Subcutaneous adipose tissue (tissue), 4 donors: ENCODE results near the gene CYP46A1. TPM values are rescaled to one million over a fixed set of nuclear protein-coding genes. Genes with fewer than 3 reads are reported as not detected.

Source experiments
- total RNA-seq, 4 donors: library from RNA; depleted of rRNA; stranded (reverse); fragments of >200 nt; gene quantifications; one replicate each; pipeline ENCODE4 v1.1.0, GENCODE V29; 2016
- TF ChIP-seq, protein P1 (sequence below): fragments of 450-650 bp; IDR thresholded peaks from one replicate; pipeline ENCODE4 v1.5.1; 2016; ENCODE audit warnings: low read depth, mild to moderate bottlenecking, control low read depth, antibody characterized with exemption, moderate library complexity

CYP46A1 gene
- total RNA-seq, 4 donors from 2014 or later = 0.82 to 2.1 (median 1.1) TPM

DNA sequence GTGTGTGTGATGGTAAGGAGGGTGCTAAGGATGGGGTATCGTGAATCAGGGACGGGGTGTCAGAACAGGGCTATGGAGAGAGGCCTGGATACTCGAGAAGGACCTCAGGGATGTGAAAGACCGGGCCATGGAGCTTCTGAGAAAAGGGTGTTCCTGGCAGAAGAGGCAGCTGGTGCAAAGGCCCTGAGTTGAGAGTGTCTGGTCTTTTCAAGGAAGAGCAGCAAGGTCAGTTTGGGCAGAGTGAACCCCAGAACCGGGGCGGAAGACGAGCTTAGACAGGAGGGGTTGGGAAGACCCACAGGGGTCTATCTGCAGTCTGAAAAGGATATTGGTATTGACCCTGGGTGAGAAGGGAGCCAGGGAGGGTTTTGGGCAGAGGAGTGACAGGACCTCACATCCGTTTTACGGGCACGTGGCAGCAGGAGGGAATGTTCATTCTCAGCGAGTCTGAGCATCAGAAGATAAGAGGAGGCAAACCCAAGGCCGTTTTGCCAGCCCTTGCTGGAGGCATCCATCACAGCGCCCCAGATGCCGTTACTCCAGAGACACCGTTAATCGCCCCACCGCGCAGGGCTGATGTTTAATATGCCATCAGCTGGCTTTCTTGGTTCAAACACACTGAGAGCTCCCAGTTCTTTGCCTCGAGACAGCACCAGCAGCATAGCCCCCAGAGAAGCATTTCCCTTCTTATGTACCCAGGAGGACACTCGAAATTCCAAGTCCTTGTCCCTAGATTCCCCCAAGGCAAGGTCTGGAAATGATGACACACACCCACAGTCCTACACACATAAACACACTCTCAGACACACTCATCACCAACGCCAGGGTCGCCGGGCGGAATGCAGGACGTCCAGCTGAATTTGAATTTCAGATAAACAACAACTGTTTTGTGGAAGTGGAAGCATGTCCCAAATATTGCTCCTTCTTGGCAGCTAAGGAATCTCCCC is 67.7 kb downstream of the CYP46A1 start:
- TF ChIP-seq, protein P1, sequence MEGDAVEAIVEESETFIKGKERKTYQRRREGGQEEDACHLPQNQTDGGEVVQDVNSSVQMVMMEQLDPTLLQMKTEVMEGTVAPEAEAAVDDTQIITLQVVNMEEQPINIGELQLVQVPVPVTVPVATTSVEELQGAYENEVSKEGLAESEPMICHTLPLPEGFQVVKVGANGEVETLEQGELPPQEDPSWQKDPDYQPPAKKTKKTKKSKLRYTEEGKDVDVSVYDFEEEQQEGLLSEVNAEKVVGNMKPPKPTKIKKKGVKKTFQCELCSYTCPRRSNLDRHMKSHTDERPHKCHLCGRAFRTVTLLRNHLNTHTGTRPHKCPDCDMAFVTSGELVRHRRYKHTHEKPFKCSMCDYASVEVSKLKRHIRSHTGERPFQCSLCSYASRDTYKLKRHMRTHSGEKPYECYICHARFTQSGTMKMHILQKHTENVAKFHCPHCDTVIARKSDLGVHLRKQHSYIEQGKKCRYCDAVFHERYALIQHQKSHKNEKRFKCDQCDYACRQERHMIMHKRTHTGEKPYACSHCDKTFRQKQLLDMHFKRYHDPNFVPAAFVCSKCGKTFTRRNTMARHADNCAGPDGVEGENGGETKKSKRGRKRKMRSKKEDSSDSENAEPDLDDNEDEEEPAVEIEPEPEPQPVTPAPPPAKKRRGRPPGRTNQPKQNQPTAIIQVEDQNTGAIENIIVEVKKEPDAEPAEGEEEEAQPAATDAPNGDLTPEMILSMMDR = no peak

DNA sequence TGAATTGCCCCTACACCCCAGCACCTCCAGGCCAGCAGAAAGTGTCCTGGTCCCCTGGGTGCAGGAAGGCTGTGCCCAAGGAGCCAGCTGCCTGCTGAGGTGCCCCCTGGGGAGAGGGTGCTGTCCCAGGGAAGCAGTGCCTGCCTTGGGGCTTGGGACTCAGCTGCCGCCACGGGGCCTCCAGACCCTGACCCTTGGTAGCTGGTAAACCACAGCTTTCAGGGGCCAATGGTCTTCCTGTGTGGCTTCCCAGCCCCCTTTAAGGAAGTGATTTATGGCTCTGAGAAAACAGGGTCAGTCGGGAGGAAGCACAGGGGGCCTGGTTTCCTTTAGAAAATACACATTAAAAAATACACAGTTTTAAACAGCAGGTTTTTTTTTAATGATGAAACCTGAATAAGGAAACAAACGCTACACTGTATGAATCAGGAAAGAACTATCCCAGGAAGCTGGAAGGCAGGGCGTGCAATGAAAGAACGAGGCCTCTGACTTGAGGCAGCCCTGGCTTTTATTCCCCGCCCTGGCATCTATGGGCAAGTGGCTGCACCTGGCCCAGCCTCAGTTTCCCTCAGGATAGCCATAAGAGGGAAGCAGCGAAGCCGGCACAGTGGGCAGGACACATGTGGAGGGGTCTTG is 68.5 kb downstream of the CYP46A1 start:
- TF ChIP-seq, protein P1 = no peak

DNA sequence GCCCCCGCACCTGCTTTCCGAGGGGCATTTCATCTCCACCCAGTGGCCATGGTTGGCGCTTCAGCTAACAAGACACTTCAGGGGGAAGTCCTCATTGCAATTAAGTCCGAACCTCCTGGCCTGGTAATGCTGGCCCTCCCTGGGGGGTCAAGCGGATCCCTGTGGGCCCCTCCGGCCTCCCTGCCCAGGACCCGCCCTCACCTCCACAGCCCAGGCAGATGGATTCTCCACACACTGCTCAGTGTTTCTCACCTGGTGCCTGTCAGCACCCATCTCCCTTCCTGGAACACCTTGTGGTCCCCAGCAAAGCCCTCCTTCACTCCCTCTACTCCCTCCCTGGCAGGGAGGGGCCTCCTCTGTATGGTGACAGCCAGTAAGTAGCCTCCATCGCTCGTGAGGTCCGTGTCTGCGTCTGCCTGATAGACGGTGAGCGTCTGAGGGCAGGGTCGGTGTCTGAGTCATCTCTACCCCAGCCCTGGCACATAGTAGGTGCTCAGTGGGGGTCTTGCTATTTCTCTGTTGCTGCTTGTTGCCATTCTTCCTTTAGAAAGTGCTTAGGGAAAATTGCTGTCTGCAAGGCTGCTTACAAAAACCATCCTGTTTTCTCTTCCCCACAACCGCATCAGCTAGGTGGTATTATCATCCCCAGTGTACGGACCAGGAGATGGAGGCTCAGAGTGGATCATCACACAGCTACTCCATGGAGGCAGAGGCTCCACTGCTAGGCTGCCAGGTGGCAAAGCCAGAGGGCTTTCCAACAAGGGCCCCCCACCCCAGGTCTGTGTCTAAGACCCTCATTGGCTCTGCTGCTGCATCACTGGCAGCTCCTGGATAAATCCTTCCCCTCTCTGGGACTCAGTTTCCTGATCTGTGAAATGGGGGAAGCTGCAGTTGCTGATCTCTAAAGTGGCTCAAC is 69.4 kb downstream of the CYP46A1 start:
- TF ChIP-seq, protein P1 = no peak

DNA sequence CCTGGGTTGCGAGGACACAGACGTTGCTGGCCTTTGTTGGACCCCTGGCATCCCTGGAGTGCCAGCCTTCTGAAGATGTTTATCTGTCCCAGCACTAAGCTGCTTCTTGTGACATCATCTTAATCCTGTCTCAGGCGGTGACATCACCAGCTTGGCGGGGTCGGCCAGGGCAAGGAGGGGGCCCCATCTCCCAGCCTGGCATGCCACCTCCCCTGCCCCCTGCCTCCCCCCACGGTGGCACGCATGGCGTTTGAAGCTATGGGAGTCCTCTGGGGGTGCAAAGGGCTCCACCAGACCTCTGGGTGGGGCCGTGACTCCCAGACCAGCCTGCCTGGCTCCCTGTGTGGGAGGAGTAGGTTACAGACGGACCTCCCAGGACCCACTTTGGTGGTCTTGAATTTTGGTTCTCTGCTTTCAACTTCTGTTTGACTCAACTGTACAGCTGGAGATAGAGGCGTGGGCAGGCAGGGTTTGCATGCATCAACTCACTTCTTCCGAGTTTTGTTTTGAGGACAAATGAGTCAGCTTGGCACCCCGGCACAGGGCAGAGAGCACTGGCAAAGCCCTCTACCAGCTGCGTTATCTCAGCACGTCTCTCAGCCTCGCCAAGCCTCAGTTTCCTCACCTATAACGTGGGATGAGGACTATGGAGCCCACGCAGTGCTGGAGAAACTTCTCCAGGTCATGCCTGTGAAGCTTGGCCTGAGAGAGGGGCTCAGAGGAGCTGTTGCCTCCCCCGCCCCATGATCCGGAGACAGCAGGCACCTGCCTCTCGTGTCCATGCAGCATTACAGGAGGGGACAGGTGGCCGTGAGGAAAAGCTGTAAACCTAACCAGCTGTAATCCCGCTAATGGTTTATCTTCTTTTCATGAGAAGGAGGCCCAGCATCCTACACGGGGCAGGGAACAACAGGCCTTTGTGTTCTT is 70.3 kb downstream of the CYP46A1 start:
- TF ChIP-seq, protein P1 = no peak

DNA sequence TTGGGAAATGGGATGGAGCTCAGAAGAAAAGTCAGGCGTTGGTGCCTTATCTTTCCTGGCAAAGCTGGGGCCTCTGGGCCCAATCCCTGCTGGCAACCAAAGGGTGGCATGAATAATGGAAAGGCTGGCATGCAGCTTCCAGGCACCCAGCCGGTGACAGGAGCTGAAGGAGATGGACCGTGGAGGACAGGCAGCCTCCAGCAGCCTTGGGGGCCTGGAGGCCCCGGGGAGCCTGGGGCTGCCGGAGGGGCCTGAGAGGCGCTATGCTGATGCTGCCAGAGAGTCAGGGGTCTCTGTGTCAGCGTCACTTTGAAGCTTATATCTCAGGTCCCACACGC is 70.9 kb downstream of the CYP46A1 start:
- TF ChIP-seq, protein P1 = no peak
